ENCODE measurements around the gene KBTBD12.

- TF ChIP-seq POLR2AphosphoS5 (IDR thresholded peaks at IDR 0.05; ENCODE audit: low read depth, low read length) (no peak), TAF1 (IDR thresholded peaks at IDR 0.05; ENCODE audit: low read depth, low read length) (no peak), POLR2A (IDR thresholded peaks at IDR 0.05; ENCODE audit: low read depth, low read length) (no peak), POU2F2 (IDR thresholded peaks at IDR 0.05; ENCODE audit: low read depth, low read length) (no peak)
These were observed 8.6 kb downstream of the KBTBD12 start for GRCh38 chr3:127923611-127924010.

Measured in GM12891 (cell line).